Measurements from ENCODE around the gene NFATC1. TPM values are rescaled to one million over a fixed set of nuclear protein-coding genes. Genes with fewer than 3 reads are reported as not detected.

NFATC1 gene
- total RNA-seq, 1 donor from 2014 or later: 8.1 TPM

DNA sequence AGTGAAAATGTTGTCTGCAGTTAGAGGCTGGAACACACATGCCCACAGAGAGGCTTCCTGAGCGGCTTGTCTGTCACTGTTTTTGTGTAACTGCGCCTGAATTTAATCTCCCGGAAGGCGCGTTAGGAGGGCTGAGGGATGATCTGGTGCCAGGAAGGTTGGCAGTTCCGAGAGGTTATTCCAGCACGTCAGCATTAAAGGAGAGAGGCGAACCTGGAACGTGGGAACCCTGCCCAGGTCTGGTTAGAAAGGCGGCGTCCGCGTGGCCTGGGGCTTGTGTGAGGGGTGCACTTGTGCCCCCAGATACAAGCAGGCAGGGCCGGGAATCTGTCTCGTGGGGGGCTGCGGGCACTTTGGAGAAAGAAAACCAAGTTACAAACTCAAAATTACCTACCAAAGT lies 75.3 kb downstream of the NFATC1 start:
- H3K4me1 Mint-ChIP-seq (ENCODE audit: unreplicated experiment): peaks cover 4% of the 10 kb centered on the region
- no peak overlapping the region for H3K27ac Mint-ChIP-seq (ENCODE audit: unreplicated experiment)
- DNase-seq (ENCODE audit: extremely low spot score, unreplicated experiment): no peak
- no peaks in the 10 kb centered on the region for H3K27me3 Mint-ChIP-seq (ENCODE audit: unreplicated experiment)
- H3K9me3 Mint-ChIP-seq (ENCODE audit: unreplicated experiment): no peaks in the 10 kb centered on the region
- no peak overlapping the region for H3K4me3 Mint-ChIP-seq (ENCODE audit: unreplicated experiment)
- peaks cover 6% of the 10 kb centered on the region for H3K36me3 Mint-ChIP-seq (ENCODE audit: unreplicated experiment)
- TF ChIP-seq, protein P1, sequence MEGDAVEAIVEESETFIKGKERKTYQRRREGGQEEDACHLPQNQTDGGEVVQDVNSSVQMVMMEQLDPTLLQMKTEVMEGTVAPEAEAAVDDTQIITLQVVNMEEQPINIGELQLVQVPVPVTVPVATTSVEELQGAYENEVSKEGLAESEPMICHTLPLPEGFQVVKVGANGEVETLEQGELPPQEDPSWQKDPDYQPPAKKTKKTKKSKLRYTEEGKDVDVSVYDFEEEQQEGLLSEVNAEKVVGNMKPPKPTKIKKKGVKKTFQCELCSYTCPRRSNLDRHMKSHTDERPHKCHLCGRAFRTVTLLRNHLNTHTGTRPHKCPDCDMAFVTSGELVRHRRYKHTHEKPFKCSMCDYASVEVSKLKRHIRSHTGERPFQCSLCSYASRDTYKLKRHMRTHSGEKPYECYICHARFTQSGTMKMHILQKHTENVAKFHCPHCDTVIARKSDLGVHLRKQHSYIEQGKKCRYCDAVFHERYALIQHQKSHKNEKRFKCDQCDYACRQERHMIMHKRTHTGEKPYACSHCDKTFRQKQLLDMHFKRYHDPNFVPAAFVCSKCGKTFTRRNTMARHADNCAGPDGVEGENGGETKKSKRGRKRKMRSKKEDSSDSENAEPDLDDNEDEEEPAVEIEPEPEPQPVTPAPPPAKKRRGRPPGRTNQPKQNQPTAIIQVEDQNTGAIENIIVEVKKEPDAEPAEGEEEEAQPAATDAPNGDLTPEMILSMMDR (IDR thresholded peaks at IDR 0.05): no peak

DNA sequence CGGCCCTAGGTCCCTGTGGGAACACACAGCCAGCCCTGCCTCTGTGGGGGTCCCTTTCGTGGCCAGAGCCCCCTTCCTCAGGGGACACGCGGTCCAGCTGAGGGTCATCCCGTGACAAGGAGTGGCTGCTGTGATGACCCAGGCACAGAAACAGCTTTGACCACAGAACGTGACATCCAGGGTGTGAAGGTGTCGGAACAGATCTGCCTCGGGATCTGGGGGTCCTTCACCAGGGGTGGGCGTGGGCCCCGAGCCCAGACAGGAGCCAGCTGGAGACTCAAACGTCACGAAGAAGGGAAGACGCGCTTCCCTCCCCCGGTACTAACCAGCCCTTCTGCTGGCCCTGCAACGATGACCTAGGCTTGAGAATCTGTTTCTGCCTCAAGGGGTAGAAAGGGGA lies 75.9 kb downstream of the NFATC1 start:
- Mint-ChIP-seq H3K4me1 (ENCODE audit: unreplicated experiment) (no peaks in the 10 kb centered on the region), H3K9me3 (ENCODE audit: unreplicated experiment) (no peaks in the 10 kb centered on the region), H3K4me3 (ENCODE audit: unreplicated experiment) (no peak overlapping the region), H3K27ac (ENCODE audit: unreplicated experiment) (no peak overlapping the region), H3K36me3 (ENCODE audit: unreplicated experiment) (peaks cover 6% of the 10 kb centered on the region), H3K27me3 (ENCODE audit: unreplicated experiment) (no peaks in the 10 kb centered on the region)
- TF ChIP-seq, protein P1 (IDR thresholded peaks at IDR 0.05): no peak
- no peak for DNase-seq (ENCODE audit: extremely low spot score, unreplicated experiment)

DNA sequence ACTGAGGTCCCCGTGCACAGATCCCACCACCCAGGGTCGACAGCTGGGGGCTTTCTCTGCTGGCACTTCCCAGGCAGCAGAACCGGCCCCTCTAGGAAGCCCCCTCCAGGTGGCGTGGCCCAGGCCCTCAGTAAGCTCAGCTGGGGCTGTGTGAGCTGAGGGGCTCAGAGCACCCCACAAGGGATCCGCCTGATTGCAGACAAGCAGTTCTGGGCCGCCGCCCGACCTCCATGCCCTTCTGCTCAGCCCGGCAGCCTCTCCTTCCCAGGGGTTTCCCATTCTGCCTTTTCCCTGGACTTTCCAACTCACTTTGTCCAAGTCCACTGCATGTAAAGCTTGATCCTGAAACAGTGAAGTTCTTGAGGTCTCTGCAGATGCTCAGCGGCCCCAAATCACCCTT lies 76.4 kb downstream of the NFATC1 start:
- no peak overlapping the region for H3K27ac Mint-ChIP-seq (ENCODE audit: unreplicated experiment)
- DNase-seq (ENCODE audit: extremely low spot score, unreplicated experiment): no peak
- H3K4me3 Mint-ChIP-seq (ENCODE audit: unreplicated experiment): no peak overlapping the region
- peaks cover 6% of the 10 kb centered on the region for H3K36me3 Mint-ChIP-seq (ENCODE audit: unreplicated experiment)
- H3K27me3 Mint-ChIP-seq (ENCODE audit: unreplicated experiment): no peaks in the 10 kb centered on the region
- TF ChIP-seq, protein P1 (IDR thresholded peaks at IDR 0.05): no peak
- no peaks in the 10 kb centered on the region for H3K4me1 Mint-ChIP-seq (ENCODE audit: unreplicated experiment)
- H3K9me3 Mint-ChIP-seq (ENCODE audit: unreplicated experiment): no peaks in the 10 kb centered on the region

DNA sequence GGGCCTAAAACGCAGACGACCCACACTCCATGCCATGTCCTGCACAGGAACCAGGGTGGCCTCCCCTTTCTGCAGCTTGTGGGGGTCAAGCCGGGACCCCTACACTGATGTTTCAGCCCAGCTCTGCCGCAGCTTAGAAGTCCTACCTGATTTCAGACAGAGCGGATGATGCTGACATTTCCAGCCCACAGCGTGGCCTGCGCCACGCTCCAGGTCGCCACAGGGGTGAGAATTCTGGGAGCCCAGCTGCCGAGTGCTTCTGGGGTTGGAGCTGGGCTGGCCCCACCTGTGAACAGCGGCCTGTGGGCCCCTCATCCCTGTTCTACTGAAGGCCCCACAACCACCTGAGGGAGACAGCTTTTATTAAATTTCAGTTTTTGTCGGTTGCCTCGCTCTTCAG lies 77.2 kb downstream of the NFATC1 start:
- Mint-ChIP-seq H3K4me1 (ENCODE audit: unreplicated experiment) (no peaks in the 10 kb centered on the region), H3K36me3 (ENCODE audit: unreplicated experiment) (peaks cover 5% of the 10 kb centered on the region), H3K4me3 (ENCODE audit: unreplicated experiment) (no peak overlapping the region)

DNA sequence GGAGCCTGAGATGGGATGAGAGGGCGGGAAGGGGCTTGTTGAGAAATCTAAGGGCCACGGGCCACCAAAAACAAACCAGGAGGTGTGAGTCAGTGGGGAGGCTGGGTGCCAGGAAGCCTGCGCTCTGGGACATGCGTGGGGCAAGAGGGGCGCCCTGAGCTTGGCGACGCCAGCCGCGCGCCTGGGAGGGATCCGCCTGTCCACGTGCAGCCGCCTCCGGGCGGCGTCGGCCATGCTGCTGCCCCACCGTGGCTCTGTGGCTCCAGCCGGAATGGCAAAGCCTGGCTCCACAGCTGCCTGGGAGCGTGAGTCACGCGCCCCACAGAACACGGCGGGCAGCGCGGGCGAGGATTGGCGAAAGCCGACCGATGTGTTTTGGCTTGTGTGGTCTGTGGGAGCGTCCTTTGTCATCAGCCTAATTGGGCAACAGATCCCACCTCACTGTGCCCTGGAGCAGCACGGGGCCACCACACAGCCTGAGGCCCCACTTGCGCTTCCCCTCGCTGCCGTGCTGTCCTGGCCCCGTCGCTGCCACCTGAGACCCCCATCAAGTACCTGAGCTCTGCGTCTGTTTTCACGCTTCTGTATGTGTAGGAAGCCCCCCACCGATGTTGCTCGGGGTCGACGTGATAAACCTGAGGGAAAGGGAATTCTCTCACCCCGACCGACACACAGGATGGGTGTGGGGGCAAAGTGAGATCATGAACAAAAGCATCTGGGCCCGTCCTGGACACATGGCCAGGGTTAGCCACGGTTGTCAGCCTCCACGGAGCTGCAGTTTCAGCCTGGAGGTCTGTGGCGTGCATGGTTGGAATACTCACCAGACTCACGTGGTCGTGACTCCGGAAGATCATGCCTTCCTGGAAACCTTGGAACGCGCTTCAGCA lies 80.5 kb downstream of the NFATC1 start:
- no peak overlapping the region for H3K27ac Mint-ChIP-seq (ENCODE audit: unreplicated experiment)
- H3K9me3 Mint-ChIP-seq (ENCODE audit: unreplicated experiment): no peaks in the 10 kb centered on the region
- peaks cover 2% of the 10 kb centered on the region for H3K36me3 Mint-ChIP-seq (ENCODE audit: unreplicated experiment)
- no peak for DNase-seq (ENCODE audit: extremely low spot score, unreplicated experiment)
- H3K4me1 Mint-ChIP-seq (ENCODE audit: unreplicated experiment): no peaks in the 10 kb centered on the region
- no peaks in the 10 kb centered on the region for H3K27me3 Mint-ChIP-seq (ENCODE audit: unreplicated experiment)
- TF ChIP-seq, protein P1 (IDR thresholded peaks at IDR 0.05): no peak
- H3K4me3 Mint-ChIP-seq (ENCODE audit: unreplicated experiment): no peak overlapping the region

More for the DNA sequence above, 77.2 kb downstream of the NFATC1 start:
- TF ChIP-seq, protein P1 (IDR thresholded peaks at IDR 0.05): no peak
- Mint-ChIP-seq H3K27ac (ENCODE audit: unreplicated experiment) (no peak overlapping the region), H3K9me3 (ENCODE audit: unreplicated experiment) (no peaks in the 10 kb centered on the region), H3K27me3 (ENCODE audit: unreplicated experiment) (no peaks in the 10 kb centered on the region)
- DNase-seq (ENCODE audit: extremely low spot score, unreplicated experiment): no peak

Data from osteocyte (in vitro differentiated cells).